Tongue (tissue), 2 donors: ENCODE data around the gene YEATS2. TPM values are rescaled to one million over a fixed set of nuclear protein-coding genes. Genes with fewer than 3 reads are reported as not detected.
"Not testable (repeated sequence)": the region's sequence is repeated elsewhere in the genome, so short reads cannot be mapped to it uniquely, and the experiment has no call there.

Experiments
- DNase-seq: peaks from one replicate; pipeline ENCODE4 v3.0.0-alpha.2; 2015
- total RNA-seq: library from RNA; depleted of rRNA; stranded (reverse); fragments of >200 nt; gene quantifications from one replicate; pipeline ENCODE4 v1.2.3, GENCODE V29; 2014

YEATS2 gene
- total RNA-seq: 36.5 TPM

DNA sequence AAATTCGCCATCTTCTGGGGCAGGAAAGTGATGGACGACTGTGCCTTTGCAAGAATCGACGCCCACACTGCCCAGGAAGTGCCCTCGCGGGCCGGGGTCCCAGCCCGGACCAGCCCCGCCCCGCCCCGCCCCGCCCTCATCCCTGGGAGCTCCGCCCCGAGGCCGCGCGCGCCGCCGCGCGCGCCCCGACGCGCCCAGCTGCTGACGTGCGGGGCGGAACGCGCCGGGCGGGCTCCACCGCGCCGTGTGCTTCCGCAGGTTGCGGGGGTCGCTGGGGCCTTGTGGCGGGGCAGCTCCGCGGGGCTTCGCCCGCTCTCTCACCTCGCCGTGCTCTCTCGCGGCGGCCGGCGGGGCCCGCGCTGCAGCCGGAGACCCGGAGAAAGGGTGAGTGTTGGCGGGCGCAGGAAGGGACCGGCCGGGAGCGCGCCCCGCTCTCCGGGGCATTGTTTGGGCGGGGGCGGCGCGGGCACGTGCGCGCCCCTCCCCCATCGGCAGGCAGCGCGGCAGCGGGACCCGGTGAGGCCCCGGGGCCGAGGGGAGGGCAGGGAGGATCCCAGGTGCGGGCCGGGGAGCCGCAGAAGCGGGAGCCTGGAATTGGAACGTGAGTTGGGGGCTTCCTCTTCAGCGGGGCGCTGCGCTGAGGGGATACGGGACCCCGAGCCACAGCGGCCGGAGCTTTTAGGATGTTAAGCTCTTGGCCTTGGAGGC, at the start of gene YEATS2:
Gene YEATS2, plus strand, starts transcription at position 188 of the 708 bp plus-strand sequence. CDS start 17,366 bp downstream, outside the sequence.
- DNase-seq: peak; percentile 84

DNA sequence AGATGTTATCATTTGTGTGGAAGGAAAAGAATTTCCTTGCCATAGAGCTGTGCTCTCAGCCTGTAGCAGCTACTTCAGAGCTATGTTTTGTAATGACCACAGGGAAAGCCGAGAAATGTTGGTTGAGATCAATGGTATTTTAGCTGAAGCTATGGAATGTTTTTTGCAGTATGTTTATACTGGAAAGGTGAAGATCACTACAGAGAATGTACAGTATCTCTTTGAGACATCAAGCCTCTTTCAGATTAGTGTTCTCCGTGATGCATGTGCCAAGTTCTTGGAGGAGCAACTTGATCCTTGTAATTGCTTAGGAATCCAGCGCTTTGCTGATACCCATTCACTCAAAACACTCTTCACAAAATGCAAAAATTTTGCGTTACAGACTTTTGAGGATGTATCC, 47.0 kb upstream of the YEATS2 start:
- no peak for DNase-seq

DNA sequence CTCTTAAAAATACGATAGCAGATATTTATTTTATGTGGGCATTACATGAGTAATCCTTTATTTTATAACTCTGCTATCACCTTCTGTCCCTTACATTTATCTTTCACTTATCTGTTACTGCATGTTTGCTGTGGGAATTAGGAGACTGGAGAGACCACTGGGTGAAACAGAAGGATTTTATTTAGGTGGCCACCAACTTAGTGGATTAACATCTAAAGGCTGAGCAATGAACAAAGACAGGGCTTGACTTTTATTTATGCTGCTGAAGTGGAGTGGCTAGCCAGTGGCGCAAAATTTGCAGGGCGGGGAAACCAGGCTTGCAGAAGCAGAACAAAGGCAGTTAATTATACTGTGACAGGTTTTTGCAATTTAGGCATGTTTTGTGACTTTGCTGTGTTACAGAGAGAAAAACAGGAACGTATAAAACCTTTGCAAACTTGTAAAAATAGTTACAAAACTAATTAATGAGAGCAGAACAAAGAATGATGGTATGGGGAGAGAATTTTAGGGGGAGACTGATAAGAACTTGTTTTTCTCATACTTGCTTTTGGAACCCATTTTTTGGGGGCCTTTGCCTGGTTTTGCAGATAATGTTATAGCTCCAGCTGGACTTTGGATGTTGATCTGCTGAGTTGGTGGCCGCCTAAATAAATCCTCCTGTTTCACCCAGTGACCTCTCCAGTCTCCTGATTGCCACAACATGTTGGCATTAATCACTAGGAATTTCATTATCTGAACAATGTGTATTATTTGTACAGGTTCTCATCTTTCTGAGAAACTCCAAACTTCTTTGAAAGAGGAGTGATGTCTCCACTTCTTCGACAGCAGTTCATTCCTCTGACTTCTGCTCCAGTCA, 44.2 kb upstream of the YEATS2 start:
- no peak for DNase-seq

DNA sequence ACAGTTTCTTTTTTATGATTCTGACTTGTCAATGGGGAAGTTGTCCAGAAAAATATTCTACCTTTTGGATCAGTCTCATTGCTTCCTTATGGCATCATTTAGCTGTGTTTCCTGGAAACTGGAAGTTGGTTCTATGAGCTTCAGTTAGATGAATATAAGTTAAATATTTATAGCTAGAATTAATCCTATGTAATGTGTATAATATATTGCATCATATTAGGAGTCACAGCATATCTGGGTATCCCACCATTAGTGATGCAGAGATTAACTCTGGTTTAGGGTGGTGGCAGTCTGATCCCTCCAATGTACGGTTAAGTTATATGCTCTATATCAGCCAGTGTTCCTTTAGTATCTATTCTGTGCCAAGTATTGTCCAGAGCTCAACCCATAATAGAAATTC, 42.9 kb upstream of the YEATS2 start:
- no peak for DNase-seq

DNA sequence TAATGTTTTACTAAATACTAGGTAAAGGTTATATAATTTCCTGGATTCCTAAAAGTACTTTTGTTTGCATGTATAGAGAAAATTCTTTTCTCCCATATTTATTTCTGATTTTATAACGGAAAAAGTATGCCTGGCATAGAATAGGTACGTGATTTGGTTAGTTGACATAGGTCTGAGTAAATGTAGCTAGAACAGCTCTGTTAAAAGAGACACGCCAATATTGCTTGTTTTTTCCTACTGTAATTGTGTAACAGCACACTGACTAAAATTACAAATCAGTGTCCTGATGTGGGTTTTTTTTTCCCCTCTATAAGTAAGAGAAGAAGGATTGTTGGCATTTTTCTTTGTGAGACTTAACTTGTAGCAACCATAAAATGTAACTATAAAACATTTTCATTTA, 35.5 kb upstream of the YEATS2 start:
- no peak for DNase-seq

DNA sequence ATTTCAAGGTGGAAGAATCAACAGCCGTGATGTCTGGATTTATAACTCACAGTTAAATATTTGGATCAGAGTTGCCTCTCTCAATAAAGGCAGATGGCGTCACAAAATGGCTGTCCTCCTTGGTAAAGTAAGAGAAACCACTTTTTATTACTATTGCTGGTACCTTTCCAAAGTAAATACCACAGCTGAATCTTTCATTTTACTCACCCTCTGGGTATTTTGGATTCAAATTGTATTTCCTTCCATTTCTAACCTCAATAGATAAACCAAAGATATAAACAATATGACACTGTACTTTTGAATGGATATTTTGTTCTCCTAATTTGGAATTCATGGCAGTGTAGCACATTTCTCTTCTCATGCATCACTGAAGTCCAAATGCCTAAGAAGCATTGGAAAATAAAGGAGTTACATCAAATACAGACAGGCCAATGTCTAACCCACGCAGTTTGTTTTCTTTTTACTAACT, 32.6 kb upstream of the YEATS2 start:
- no peak for DNase-seq

DNA sequence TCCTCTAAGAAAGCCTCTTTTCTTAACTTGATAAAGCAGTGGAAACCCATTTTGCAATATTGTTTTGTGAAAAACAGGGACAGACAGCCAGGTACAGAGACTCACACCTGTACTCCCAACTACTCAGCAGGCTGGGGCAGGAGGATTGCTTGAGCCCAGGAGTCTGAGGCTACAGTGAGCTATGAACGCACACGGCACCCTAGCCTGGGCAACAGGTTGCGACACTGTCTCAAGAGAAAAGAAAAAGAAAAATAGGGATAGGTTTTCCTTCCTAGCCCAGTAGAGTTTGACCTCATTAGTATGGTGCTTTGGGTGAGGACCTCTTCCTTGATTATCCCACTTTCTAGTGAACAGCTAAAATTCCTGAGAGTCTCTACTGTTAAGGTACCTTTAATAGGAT, 17.5 kb upstream of the YEATS2 start:
- DNase-seq: no peak

DNA sequence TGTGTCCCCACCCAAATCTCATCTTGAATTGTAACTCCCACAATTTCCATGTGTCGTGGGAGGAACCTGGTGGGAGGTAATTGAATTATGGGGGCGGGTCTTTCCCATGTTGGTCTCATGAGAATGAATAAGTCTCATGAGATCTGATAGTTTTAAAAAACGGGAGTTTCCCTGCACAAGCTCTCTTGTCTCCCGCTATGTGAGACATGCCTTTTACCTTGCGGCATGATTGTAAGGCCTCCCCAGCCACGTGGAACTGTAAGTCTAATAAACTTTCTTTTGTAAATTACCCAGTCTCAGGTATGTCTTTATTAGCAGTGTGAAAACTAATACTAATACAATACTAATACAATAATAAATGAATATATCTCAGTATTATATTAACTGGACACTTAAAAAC, 9.9 kb upstream of the YEATS2 start:
- DNase-seq: no peak

DNA sequence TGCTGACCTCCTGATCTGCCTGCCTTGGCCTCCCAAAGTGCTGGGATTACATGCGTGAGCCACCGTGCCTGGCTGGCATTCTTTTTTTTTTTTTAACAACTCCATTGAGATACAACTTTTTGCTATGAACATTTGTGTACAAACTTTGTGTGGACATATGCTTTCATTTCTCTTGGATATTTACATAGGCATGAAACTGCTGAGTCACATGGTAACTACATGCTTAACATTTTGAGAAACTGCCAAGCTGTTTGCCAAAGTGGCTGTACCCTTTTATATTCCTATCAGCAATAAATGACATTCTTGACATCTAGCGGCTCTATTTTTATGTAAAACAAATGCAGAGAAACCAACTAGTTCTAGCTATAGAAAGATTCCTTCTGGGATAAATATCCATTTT, 8.7 kb upstream of the YEATS2 start:
- no peak for DNase-seq

DNA sequence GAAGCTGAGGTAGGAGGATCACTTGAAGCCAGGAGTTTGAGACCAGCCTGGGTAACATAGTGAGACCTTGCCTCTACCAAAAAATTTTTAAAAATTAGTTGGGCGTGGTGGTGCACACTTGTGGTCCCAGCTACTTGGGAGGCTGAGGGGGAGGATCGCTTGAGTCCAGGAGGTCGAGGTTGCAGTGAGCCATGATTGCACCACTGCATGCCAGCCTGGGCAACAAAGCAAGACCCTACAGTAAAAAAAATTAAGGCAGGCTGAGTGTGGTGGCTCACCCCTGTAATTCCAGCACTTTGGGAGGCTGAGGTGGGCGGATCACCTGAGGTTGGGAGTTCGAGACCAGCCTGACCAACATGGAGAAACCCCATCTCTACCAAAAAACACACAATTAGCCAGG, 8.0 kb upstream of the YEATS2 start:
- not testable (repeated sequence) for DNase-seq

DNA sequence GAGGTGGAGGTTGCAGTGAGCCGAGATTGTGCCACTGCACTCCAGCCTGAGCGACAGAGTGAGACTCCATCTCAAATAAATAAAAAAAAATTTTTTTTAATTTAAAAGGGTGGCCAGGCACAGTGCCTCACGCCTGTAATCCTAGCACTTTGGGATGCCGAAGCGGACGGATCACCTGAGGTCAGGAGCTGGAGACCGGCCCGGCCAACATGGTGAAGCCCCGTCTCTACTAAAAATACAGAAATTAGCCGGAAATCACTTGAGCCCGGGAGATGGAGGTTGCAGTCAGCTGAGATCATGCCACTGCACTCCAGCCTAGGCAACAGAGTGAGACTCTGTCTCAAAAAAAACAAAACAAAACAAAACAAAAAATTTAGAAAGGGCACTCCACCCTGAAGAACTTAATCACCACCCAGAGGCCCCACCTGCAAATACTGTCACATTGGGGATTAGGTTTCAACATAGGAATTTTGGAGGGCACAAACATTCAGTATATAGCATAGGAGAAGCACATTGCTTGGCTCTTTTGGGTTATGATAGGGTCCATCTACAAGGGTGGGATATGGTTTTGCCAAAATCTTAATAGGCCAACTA, 7.1 kb upstream of the YEATS2 start:
- no peak for DNase-seq

DNA sequence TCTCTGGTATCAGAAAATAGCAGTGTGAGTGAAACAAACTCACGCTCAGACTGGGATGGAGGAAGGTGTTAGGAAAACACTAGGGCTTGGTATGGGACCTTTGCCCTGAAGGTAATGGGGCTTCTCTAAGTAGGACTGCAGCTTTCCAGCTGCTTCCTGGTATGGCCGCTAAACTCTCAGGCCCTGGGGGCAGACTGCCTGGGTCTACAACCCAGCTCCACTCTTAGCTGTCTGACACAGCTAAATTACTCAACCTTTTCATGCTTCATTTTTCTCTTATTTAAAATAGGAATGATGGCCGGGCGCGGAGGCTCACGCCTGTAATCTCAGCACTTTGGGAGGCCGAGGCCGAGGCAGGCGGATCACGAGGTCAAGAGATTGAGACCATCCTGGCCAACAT, 5.2 kb upstream of the YEATS2 start:
- DNase-seq: no peak

DNA sequence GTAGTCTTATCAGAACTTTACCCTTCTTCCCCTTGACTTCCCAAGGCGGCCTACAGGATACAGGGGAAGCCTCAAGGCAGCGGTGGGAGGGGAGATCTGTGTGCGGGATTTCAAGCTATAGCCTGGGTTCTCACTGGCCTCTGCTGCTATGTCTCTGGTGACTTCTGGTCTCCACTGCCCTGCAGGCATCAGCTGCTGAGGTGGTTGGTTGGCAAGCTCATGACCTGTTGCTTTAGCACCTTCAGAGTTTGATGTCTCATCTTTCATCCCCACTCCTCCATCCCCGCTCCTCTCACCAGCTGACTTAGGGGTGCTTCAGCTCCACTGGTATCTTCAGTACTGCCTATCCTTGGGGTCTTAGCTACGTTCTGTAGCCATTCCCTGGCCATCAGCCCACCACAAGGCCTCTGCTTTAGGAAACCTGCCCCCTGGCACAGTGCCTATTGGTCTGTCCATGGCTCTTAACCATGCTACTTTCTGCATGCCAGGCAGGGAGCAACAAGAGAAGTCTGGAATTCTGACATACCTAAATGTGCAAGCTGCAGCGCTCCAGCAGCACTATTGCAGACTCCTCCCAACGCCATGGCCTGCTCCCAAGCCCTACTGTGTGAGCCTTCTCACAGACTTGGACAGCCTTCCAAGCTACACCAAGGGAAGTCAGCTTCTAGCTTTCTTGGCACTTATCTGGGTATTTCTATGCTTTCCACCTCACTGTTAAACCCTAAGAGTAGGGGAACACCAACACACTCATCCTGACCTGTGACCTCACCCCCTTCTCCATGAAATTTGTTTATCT, 1.8 kb upstream of the YEATS2 start:
- no peak for DNase-seq

DNA sequence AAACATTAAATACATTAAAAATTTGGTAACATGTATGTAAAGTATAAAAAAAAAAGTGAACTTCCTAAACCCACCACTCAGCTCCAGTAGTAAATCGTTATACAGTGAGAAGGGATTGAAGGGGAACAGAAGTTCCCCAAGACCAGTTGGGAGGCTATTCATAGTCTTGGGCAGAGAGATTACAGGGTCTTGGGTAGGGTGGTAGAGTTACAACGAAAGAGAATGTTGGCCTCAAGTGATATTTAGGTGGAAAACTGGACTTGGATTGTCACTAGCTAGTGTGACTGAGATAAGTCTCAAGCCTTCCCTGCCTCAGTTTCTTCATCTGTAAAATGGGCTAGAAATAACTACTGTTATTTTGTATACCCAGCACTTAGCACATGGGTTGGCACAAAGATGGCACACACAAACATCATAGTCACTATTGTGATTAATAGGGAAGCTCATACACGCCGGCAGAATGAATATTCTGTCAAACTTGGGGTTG, 431 bp upstream of the YEATS2 start:
- DNase-seq: no peak

DNA sequence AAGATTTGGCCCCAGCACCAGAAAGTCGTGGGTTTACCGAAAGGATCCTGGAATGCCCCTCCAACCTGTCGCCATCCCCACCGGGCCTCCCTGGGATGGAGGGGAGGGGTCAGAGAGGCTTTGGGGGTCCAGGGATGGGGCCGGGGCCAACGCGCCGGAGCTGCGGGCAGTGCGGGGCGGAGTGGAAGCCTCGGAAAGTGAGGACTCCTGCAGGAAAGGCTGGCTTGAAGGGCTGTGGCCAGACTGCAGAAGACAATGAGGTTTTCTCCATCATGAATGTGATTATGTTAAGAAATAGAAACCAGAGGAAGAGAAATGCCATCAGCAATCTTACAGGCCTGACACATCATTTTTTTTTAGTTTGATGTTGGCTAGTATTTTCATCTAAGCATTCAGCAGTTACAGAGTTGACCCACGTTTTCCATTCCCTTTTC, 738 bp downstream of the YEATS2 start:
- DNase-seq: peak; percentile 56

DNA sequence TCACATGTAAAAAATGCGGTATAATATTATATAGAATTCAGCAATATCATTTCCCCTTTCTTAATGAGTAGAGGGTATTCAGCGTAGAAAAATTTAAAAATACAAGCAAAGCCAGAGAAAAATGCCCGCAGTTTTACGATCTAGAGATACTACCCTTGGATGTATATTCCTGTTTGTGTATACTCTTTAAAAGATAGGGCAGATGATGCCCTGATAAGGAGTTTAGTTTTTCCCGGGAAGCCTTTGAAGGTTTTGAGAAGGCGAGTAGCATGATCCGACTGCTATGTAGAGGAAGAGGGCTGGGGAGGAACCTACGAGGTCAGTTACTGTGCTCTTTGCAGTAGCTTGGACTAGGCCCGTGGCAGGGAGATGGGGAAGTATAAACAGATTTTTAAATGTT, 1.2 kb downstream of the YEATS2 start:
- DNase-seq: peak; percentile 41

DNA sequence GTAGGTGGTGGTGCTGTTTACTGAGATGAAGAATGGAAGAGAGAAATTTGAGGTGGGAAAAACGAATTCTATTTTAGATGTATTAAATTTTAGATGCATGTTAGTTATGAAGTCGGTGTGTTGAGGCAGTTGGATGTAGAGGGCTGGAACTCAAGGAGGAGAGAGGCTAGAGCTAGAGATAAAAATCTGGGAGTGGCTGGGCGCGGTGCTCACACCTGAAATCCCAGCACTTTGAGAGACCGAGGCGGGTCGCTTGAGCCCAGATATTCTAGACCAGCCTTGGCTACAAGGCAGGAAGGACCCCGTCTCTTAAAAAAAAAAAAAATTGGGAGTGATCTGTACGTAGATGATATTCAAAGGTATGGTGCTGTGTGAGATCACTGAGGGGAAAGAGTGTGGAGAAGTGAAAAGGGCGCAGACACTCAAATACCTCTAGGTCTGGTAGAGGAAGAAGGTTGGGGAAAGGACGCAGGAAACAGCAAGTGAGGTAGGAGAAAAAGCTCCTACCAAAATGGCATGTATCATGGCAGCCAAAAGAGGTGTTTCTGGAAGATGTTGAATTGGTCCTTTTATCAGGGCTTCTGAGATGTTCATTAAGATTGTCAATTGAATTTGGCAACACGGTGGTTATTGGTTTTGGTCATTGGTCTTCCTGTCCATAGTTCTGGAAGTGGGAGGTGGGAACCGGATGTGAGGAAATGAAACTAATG, 1.8 kb downstream of the YEATS2 start:
- DNase-seq: no peak

DNA sequence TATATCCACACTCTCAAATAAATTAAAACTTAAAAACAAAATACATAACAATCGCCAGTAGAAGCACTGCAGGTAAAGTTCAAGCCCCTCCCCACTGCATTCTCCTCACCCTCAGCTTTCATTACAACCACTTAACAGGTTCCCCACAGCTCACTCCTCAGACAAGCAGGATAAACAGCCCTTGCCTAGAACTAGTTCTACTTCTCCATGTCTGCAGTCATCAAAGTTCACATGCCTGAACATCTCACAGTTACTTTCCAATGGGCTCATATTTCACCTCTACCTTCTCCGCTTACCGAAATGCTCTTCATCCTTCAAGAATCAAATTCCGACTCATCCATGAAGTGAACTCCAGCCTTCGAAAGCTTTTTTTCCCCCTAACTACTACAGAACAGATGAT, 4.1 kb downstream of the YEATS2 start:
- peak; percentile 28 for DNase-seq

DNA sequence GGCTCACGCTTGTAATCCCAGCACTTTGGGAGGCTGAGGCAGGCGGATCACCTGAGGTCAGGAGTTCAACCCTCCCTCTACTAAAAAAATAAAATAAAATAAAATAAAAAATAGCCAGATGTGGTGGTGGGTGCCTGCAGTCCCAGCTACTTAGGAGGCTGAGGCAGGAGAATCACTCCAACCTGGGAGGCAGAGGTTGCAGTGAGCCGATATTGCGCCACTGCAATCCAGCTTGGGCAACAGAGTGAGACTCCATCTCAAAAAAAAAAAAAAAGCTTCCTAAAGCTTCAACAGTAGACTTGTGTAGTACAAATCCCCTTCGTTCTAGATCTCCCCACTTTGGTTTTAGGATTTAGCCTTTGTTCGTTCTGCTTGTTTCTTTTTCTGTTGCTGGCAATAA, 6.3 kb downstream of the YEATS2 start:
- not testable (repeated sequence) for DNase-seq

DNA sequence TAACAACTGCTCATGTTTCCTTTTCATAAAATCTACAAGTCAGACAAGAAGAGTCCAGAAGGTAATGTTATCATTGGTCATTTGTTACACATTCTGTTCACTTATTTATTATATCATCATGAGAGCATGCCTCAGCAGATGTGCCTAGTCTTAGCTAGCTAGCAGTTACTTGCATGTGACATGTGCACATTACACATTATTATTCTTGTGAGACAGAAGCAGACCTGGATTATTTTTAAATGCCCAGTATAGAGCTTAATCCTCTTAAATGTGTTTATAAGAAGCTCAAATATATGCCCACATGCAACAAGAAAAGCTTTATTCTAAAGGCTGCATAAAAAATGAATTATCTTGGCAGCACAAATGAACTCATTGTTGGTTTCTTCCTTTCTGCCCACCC, 12.6 kb downstream of the YEATS2 start:
- no peak for DNase-seq

DNA sequence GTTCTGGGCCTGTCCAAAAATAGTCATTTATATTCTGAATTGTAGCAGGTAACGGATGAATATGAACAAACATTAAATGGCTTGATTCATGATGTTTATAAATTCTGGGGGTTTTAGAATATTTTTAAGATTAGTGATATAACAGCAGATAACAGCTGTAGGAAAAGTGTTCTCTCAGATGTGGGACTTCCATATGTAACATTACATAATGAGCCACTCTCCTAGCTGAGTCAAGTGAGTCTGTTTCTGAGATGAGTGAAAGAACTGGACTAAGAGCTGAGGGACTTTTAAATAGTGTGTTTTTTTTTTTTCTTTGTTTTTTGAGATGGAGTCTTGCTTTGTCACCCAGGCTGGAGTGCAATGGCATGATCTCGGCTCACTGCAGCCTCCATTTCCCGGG, 13.9 kb downstream of the YEATS2 start:
- DNase-seq: no peak

DNA sequence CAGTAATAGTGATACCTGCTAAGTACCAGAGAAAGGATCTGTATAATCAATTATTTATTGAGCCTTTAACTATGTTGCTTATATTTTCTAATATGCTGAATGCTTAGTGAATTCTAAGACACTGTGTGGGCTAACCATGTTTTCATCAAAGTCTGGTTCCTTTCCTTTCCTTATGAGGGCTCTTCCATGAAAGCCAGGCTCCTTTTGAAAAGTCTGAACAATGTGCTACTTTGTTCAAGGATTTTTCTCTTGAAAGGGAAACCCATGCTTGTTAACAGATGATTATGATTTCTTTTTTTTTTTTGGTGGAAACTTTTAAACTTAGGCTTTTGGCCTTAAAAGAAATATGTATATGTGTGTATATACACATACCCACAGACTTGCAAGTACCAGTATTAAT, 17.0 kb downstream of the YEATS2 start:
- DNase-seq: no peak
